GM21737 (cell line): Measurements from ENCODE around the gene DNER.
A peak's percentile ranks its signal among the peaks of the same experiment; 100 is the strongest.
"Not testable (repeated sequence)": the region's sequence is repeated elsewhere in the genome, so short reads cannot be mapped to it uniquely, and the experiment has no call there.

ENCODE experiments used
- ATAC-seq: cut with Tn5 transposase; IDR thresholded peaks from one replicate; pipeline ENCODE4 v1.9.1; 2021; ENCODE audit warnings: mild to moderate bottlenecking, moderate library complexity; ENCODE audit not compliant: unreplicated experiment

The DNER gene

DNA sequence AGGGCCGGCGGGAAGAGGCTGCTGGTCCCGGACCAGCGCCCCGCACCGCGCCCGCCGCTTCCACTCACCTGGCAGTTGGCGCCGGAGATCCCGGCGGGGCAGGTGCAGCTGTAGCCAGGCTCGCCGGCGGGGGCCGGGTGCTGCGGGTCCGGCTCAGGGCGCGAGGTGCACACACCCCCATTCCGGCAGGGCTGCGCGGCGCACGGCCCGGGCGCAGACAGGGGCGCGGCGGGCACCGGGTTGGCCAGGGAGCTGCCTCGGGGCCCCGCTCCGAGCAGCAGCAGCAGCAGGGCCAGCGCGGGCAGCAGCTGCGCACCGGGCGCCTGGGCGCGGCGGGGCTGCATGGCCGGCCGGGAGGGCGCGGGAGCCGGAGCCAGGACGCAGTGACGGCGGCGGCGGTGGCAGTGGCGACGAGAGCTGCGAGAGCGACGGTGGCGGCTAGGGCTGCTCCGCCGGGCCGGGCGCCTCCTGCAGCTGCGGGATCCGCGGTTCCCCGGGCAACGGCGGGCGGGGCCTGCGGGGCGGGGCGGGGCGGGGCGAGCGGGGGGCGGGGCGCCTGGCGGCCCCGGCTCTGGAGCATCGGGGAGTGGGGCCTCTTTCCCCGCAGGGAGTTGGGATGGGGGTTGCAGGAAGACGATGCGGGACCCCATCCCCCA, at the start of gene DNER:
TSS of gene DNER (minus strand) at position 476 of the 656 bp plus-strand sequence. CDS start at position 344, 132 bp downstream.
- ATAC-seq: peak; percentile 82

- ATAC-seq: no peak
These were observed 47.3 kb upstream of the DNER start for GRCh38 chr2:229761663-229762062.

DNA sequence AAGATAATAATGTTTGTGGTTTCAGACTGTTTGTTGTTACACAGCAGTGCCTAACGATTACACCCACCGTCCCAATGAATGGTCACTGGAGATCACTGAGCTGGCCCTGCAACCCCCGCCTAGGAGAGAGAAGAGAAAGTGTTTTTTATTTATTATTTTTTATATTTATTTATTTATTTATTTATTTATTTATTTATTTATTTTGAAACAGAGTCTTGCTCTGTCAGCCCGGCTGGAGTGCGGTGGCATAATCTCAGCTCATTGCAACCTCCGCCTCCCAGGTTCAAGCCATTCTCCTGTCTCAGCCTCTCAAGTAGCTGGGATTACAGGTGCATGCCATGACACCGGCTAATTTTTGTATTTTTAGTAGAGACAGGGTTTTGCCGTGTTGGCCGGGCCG, 43.1 kb upstream of the DNER start:
- ATAC-seq: not testable (repeated sequence)

DNA sequence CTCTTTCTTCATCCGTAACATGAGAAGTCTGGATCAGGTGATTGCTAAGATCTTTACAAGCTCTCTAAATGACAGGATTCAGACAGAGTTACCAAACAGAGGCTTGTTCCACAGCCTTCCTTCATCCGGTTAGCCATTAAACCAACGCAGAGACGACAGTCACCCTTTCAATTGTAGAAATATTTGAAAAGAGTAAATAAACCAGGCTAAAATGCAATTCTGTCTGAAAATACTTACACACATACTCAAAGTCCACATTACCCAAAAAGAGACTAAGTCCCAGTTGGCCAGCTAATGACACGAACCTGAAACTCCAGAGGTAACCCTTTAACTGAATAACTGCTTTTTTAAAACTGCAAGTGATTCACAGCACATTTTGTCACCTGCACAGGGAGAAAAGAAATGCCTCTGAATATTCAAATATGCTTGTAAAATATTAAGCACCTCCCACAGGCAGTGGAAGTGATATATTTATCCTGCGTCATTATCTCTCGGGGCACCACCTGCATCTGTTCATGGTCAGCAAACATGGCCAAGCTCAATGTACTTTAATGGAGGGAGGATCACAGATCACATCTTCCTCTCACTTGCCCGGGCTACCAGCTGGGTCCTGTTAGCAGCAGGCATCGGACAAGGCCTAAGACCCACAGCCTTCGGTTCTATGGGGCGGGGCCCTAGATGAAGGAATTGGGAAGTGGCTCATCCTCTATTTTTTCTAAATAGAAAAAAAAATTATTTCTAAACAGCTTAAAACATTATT, 38.8 kb upstream of the DNER start:
- ATAC-seq: no peak

- ATAC-seq: no peak
These were observed 35.4 kb upstream of the DNER start for GRCh38 chr2:229749779-229750178.

DNA sequence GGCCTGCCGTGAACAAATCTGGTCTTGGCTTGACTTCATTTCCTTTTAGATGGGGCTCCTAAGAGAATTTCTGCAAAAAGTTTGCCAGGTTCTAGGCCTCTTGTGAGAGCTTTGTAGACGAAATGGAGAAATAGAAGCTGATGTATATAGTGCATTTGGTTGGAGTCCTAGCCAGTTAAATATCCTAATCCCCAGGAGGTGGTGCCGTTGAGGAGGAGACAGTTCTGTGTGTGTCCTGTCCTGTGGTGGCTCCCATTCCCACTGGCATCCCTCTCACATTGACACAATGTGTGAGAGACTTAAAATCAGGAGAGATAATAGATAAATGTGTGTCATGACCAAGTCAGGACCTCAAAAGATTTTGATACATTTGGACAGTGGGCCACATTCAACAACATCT, 34.6 kb upstream of the DNER start:
- no peak for ATAC-seq

GRCh38 chr2:229742691-229743090, 28.3 kb upstream of the DNER start:
- ATAC-seq: not testable (repeated sequence)

- no peak for ATAC-seq
These were observed 25.9 kb upstream of the DNER start for GRCh38 chr2:229740279-229740678.

DNA sequence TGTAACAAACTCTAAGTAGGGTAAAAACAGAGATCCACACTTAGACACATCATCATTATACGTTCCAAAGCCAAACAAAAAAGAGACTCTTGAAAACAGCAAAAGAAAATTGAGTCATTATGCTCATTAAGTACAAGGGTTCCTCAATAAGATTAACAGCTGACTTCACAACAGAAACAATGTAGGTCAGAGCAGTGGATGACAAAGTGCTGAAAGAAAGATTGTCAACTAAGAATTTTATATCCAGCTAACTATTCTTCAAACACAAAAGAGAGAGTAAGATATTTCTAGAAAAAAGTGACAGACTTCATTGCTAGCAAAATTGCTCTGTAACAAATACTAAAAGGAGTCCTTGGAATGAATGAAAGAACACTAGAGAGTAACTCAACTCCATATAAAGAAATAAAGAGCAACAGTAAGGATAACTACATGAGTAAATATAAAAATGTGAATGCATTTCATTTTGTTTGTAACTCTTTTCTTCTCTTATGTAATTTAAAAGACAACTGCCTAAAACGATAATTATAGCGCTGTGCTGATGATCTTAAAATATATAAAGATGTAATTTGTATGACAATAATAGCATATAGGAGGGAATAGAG, 23.8 kb upstream of the DNER start:
- ATAC-seq: no peak

- ATAC-seq: no peak
These were observed 20.1 kb upstream of the DNER start for GRCh38 chr2:229734410-229734809.

GRCh38 chr2:229733611-229734245, 19.4 kb upstream of the DNER start:
- ATAC-seq: no peak

DNA sequence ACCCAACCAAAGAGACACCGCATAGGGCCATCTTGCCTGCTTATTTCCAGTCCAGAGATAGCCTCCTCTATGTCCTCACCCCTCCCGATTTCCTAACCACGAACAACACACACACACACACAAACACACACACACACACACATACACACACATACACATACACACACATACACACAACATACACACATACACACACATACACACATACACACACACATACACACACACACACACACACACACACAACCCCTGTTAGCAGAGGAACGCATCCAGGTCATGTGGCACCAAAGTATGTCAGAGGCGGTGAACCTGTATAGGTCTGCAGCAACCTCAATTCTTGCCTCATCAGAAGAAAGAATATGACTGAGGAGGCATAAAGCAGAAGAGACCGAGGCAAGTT, 18.5 kb upstream of the DNER start:
- ATAC-seq: no peak

GRCh38 chr2:229731916-229732315, 17.6 kb upstream of the DNER start:
- ATAC-seq: no peak

GRCh38 chr2:229731363-229731762, 17.0 kb upstream of the DNER start:
- ATAC-seq: no peak

GRCh38 chr2:229728370-229728769, 14.0 kb upstream of the DNER start:
- no peak for ATAC-seq

GRCh38 chr2:229726643-229727042, 12.3 kb upstream of the DNER start:
- no peak for ATAC-seq

GRCh38 chr2:229725716-229726574, 11.6 kb upstream of the DNER start:
- ATAC-seq: no peak

DNA sequence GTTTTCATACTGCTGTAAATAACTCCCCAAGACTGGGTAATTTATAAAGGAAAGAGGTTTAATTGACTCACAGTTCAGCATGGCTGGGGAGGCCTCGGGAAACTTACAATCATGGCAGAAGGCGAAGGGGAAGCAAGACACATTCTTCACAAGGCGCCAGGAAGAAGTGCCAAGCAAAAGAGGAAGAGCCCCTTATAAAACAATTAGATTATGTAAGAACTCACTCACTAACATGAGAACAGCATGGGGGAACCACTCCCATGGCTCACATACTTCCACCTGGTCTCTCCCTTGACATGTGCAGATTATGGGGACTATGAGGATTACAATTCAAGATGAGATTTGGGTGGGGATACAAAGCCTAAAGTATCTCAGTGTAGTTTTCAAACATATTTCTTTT, 8.8 kb upstream of the DNER start:
- ATAC-seq: not testable (repeated sequence)

- no peak for ATAC-seq
These were observed 5.7 kb upstream of the DNER start for GRCh38 chr2:229719926-229720647.

GRCh38 chr2:229718057-229718456, 3.7 kb upstream of the DNER start:
- ATAC-seq: no peak
